ENCODE measurements around the gene HEY2. TPM values are rescaled to one million over a fixed set of nuclear protein-coding genes. Genes with fewer than 3 reads are reported as not detected.

HEY2 gene
- polyA plus RNA-seq, 3 donors, result 7.6 to 7.8 (median 7.7) TPM

Other genes with a start within 250 kb of the HEY2 start
- 10 to 100 TPM; 44.6 to 69.7 (median 54.3) TPM for gene NCOA7, start 41.3 kb downstream of the HEY2 start, polyA plus RNA-seq (ENCODE audit: insufficient read length in 3 of 3)
- gene HINT3, start 207.1 kb downstream of the HEY2 start, polyA plus RNA-seq (ENCODE audit: insufficient read length in 3 of 3), result 10 to 100 TPM; 34.7 to 35.8 (median 34.8) TPM
- gene TRMT11, start 236.9 kb downstream of the HEY2 start, polyA plus RNA-seq (ENCODE audit: insufficient read length in 3 of 3), result 10 to 100 TPM; 34.2 to 39.2 (median 36.0) TPM

All from right renal cortex interstitium (tissue), 3 donors.